Sigmoid colon (tissue), 7 donors: Measurements from ENCODE around the gene RASIP1. TPM values are rescaled to one million over a fixed set of nuclear protein-coding genes. Genes with fewer than 3 reads are reported as not detected.
"Not testable (repeated sequence)": the region's sequence is repeated elsewhere in the genome, so short reads cannot be mapped to it uniquely, and the experiment has no call there.

Source experiments
- DNase-seq: peaks from one replicate; pipeline ENCODE4 v3.0.0-alpha.2; 2019
- H3K27ac ChIP-seq, 4 donors: fragments of 200-600 bp; sonication (generic); one replicate each; pipeline ENCODE4 v1.5.1; 2016 to 2019; ENCODE audit warnings: mild to moderate bottlenecking in 1 of 4
- H3K27me3 ChIP-seq, 3 donors: fragments of 200-600 bp; sonication (generic); one replicate each; pipeline ENCODE4 v1.5.1; 2019; ENCODE audit warnings: mild to moderate bottlenecking in 1 of 3
- H3K36me3 ChIP-seq, 4 donors: fragments of 200-600 bp; sonication (generic); one replicate each; pipeline ENCODE4 v1.5.1; 2016 to 2019
- H3K4me1 ChIP-seq, 4 donors: fragments of 200-600 bp; sonication (generic); one replicate each; pipeline ENCODE4 v1.5.1; 2017 to 2019
- H3K4me3 ChIP-seq, 4 donors: fragments of 200-600 bp; sonication (generic); one replicate each; pipeline ENCODE4 v1.5.1; 2017 to 2019; ENCODE audit warnings: mild to moderate bottlenecking in 2 of 4, moderate library complexity in 1 of 4
- H3K9me3 ChIP-seq, 4 donors: fragments of 200-600 bp in 3 of 4; sonication (generic) in 3 of 4; one replicate each; pipeline versions ENCODE4 v1.5.1 to v1.6.1; 2013 to 2019
- CTCF ChIP-seq, 4 experiments: fragments of 450-650 bp in 3 of 4; fragments of 200-600 bp in 1 of 4; IDR thresholded peaks; one replicate each; pipeline ENCODE4 v1.5.1; 2016 to 2019; ENCODE audit warnings: antibody characterized with exemption in 4 of 4, mild to moderate bottlenecking in 3 of 4, moderate library complexity in 2 of 4
- EP300 ChIP-seq, 4 donors: sonication (generic); formaldehyde crosslinking; IDR thresholded peaks; one replicate each; pipeline ENCODE4 v1.6.1; 2017; ENCODE audit warnings: antibody characterized with exemption in 4 of 4
- POLR2A ChIP-seq, 2 donors: fragments of 450-650 bp; IDR thresholded peaks; one replicate each; pipeline ENCODE4 v1.6.1; 2016; ENCODE audit warnings: antibody characterized with exemption in 2 of 2, mild to moderate bottlenecking in 2 of 2, moderate library complexity in 2 of 2
- POLR2AphosphoS5 ChIP-seq, 4 donors: sonication (generic); formaldehyde crosslinking; IDR thresholded peaks; one replicate each; pipeline ENCODE4 v1.6.1; 2017; ENCODE audit warnings: antibody characterized with exemption in 4 of 4
- WGBS, 2 donors: extraction: QIAGEN DNeasy Blood & Tissue Kit; methylation state at CpG; one replicate each; pipeline ENCODE4 v1.1.7; 2013; 5-methylcytosine and 5-hydroxymethylcytosine counted together
- intact Hi-C: fragments of 100-400 bp; cut with DNase I; formaldehyde crosslinking; loops from one replicate; pipeline ENCODE4 v1.15.1; 2023
- polyA plus RNA-seq, 3 donors: library from polyadenylated mRNA; stranded (reverse); fragments of 200-250 nt; gene quantifications; one replicate each; pipeline ENCODE4 v1.2.3, GENCODE V29; 2013
- total RNA-seq, 4 donors: library from RNA; depleted of rRNA; stranded (reverse); fragments of >200 nt; gene quantifications; one replicate each; pipeline ENCODE4 v1.1.0, GENCODE V29; 2016
- donor health status: healthy with polysubstance abuse.
- donor health status: Bipolar disorder and iron deficiency.
- donor health status: healthy.

Gene RASIP1
- total and polyA plus RNA-seq, 7 donors = 0.69 to 11.4 (median 6.0) TPM

- H3K27me3 ChIP-seq = no peaks in the 10 kb centered on the region
- intact Hi-C loops = no loop called here
- TF ChIP-seq POLR2A (IDR thresholded peaks at IDR 0.05) (no peak), POLR2AphosphoS5 (IDR thresholded peaks at IDR 0.05) (no peak)
- no peaks in the 10 kb centered on the region for H3K36me3 ChIP-seq
- DNase-seq = no peak
- peaks cover 0 to 55% (median 38%) of the 10 kb centered on the region in 4 donors for H3K4me1 ChIP-seq
- H3K27ac ChIP-seq = peak within 1 kb of the TSS; percentile 88 to 92 (median 90)
- H3K4me3 ChIP-seq = peak within 1 kb of the TSS in 3 of 4 donors; percentile 52 to 64 (median 58)
- 67 to 76% methylated on average over 33 of the region's 33 CpGs for WGBS, 2 donors
- H3K9me3 ChIP-seq = no peaks in the 10 kb centered on the region
These were observed 20.9 kb downstream of the RASIP1 start, which contains the start of gene MAMSTR for GRCh38 chr19:48719263-48720171. Gene MAMSTR, minus strand, starts transcription at chr19:48719725. Its CDS starts 694 bp downstream, at chr19:48719031.

GRCh38 chr19:48718711-48719231 lies 21.6 kb downstream of the RASIP1 start:
- no peak for DNase-seq
- Histone ChIP-seq H3K4me1 (peaks cover 0 to 53% (median 39%) of the 10 kb centered on the region in 4 donors), H3K4me3 (no peak overlapping the region), H3K9me3 (no peaks in the 10 kb centered on the region), H3K27me3 (no peaks in the 10 kb centered on the region), H3K36me3 (no peaks in the 10 kb centered on the region), H3K27ac (peak overlapping the region; percentile 25 to 51 (median 36))
- intact Hi-C loops = no loop called here
- TF ChIP-seq POLR2A (IDR thresholded peaks at IDR 0.05) (no peak), CTCF (IDR thresholded peaks at IDR 0.05) (no peak), POLR2AphosphoS5 (IDR thresholded peaks at IDR 0.05) (no peak), EP300 (IDR thresholded peaks at IDR 0.05) (no peak)
- WGBS, 2 donors = 74 to 81% methylated on average over 15 of the region's 15 CpGs

GRCh38 chr19:48718106-48718505 lies 22.3 kb downstream of the RASIP1 start:
- DNase-seq, H3K9me3 ChIP-seq, H3K27me3 ChIP-seq, H3K4me3 ChIP-seq, intact Hi-C loops, H3K36me3 ChIP-seq: not testable (repeated sequence)
- 90 to 92% methylated on average over 13 of the region's 13 CpGs for WGBS, 2 donors
- Histone ChIP-seq H3K4me1 (peaks cover 0 to 59% (median 44%) of the 10 kb centered on the region in 4 donors), H3K27ac (peak overlapping the region in 1 of 4 donors; percentile 88)

- DNase-seq = peak; percentile 82
- Histone ChIP-seq H3K36me3 (no peaks in the 10 kb centered on the region), H3K4me3 (peak overlapping the region; percentile 3 to 45 (median 31)), H3K9me3 (no peaks in the 10 kb centered on the region), H3K4me1 (peaks cover 0 to 65% (median 48%) of the 10 kb centered on the region in 4 donors), H3K27ac (peak overlapping the region; percentile 84 to 88 (median 86)), H3K27me3 (no peaks in the 10 kb centered on the region)
- TF ChIP-seq POLR2AphosphoS5 (IDR thresholded peaks at IDR 0.05) (no peak), EP300 (IDR thresholded peaks at IDR 0.05) (no peak), CTCF (IDR thresholded peaks at IDR 0.05) (no peak), POLR2A (IDR thresholded peaks at IDR 0.05) (no peak)
- WGBS, 2 donors = 17 to 43% methylated on average over 24 of the region's 24 CpGs
- intact Hi-C loops = no loop called here
These were observed 23.7 kb downstream of the RASIP1 start for GRCh38 chr19:48716562-48717291.

GRCh38 chr19:48715681-48716171 lies 24.7 kb downstream of the RASIP1 start:
- 30 to 67% methylated on average over 19 of the region's 19 CpGs for WGBS, 2 donors
- intact Hi-C loops = no loop called here
- no peak for TF ChIP-seq CTCF (IDR thresholded peaks at IDR 0.05)
- no peak for TF ChIP-seq EP300 (IDR thresholded peaks at IDR 0.05)
- TF ChIP-seq POLR2AphosphoS5 (IDR thresholded peaks at IDR 0.05) = no peak
- TF ChIP-seq POLR2A (IDR thresholded peaks at IDR 0.05) = no peak

More at GRCh38 chr19:48715681-48716171, 24.7 kb downstream of the RASIP1 start:
- Histone ChIP-seq H3K4me1 (peaks cover 0 to 62% (median 48%) of the 10 kb centered on the region in 4 donors), H3K4me3 (peak overlapping the region in 1 of 4 donors; percentile 19), H3K27me3 (no peaks in the 10 kb centered on the region), H3K9me3 (peaks cover 0 to 2% (median 0%) of the 10 kb centered on the region in 4 donors), H3K27ac (peak overlapping the region; percentile 84 to 88 (median 86)), H3K36me3 (no peaks in the 10 kb centered on the region)
- peak; percentile 78 for DNase-seq
